B cell (primary cell): Measurements from ENCODE around the gene VTI1A.

Experiments used
- EZH2 ChIP-seq: IDR thresholded peaks from 2 replicates; pipeline ENCODE4 v1.6.1; 2012; ENCODE audit warnings: borderline replicate concordance, low read depth, mild to moderate bottlenecking, moderate library complexity, low read length; ENCODE audit not compliant: insufficient read depth, poor library complexity, severe bottlenecking
- TF ChIP-seq, protein P1 (sequence below): fragments of 200-600 bp; IDR thresholded peaks from one replicate; pipeline ENCODE4 v1.8.0; 2022; ENCODE audit warnings: antibody characterized with exemption, mild to moderate bottlenecking

DNA sequence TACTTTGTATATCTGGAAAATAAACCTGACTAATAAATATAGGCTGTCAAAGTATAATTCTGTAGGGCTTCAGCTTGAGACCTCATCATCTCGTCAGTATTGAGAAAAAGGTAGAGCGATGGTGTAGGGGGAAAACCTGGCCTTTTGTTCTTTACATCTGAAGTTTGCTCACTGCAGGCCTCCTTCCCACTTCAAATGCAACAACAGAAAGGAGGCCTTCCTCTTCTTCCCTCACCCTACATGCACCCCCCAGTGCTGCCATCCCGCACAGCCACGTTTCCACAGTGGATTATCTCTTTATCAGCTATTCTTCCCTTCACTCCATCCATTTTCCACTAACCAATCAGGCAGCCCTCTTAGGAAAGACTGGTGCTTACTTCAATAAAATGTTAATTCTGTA is 112.3 kb downstream of the VTI1A start:
- TF ChIP-seq, protein P1, sequence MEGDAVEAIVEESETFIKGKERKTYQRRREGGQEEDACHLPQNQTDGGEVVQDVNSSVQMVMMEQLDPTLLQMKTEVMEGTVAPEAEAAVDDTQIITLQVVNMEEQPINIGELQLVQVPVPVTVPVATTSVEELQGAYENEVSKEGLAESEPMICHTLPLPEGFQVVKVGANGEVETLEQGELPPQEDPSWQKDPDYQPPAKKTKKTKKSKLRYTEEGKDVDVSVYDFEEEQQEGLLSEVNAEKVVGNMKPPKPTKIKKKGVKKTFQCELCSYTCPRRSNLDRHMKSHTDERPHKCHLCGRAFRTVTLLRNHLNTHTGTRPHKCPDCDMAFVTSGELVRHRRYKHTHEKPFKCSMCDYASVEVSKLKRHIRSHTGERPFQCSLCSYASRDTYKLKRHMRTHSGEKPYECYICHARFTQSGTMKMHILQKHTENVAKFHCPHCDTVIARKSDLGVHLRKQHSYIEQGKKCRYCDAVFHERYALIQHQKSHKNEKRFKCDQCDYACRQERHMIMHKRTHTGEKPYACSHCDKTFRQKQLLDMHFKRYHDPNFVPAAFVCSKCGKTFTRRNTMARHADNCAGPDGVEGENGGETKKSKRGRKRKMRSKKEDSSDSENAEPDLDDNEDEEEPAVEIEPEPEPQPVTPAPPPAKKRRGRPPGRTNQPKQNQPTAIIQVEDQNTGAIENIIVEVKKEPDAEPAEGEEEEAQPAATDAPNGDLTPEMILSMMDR: no peak
- TF ChIP-seq EZH2: no peak
